K562 (cell line): Measurements from ENCODE around the gene PPFIA1. TPM values are rescaled to one million over a fixed set of nuclear protein-coding genes. Genes with fewer than 3 reads are reported as not detected.

Source experiments
- ATAC-seq: fragments of 200-7000 bp; cut with Tn5 transposase; 3 replicates; pipeline ENCODE4 v1.9.1; 2020; ENCODE audit warnings: moderate library complexity
- BruUV-seq: library from RNA; stranded (reverse); fragments of 400-500 nt; replicated peaks from 2 replicates; lab custom pipeline; 2021; lab: Mats Ljungman, UMichigan
- CTCF ChIA-PET: fragments of 300-600 bp; formaldehyde crosslinking; extraction: SDS; loops from one replicate; lab custom pipeline; 2021; ENCODE audit warnings: low intra/inter-chr PET ratio; lab: Yijun Ruan, JAX
- POLR2A ChIA-PET: fragments of 300-600, 350-650 bp; sonication (Branson Sonifier 250); formaldehyde crosslinking; extraction: SDS; loops from one replicate; lab custom pipeline; 2021; ENCODE audit warnings: antibody characterized with exemption, inconsistent platforms; lab: Yijun Ruan, JAX
- DNase-seq, 4 experiments: peaks; one replicate each; pipeline versions ENCODE4 v3.0.0 to v3.0.0-alpha.2; 2011 to 2018; ENCODE audit warnings: low spot score in 3 of 4, mixed read lengths in 3 of 4; ENCODE audit errors: extremely low read depth in 1 of 4
- FAIRE-seq: peaks from 2 replicates; lab custom pipeline; 2011; peaks lifted over from hg19 to GRCh38; lab: Jason Lieb, UNC
- H2AFZ ChIP-seq: 2 replicates; pipeline ENCODE4 v1.6.0; 2011; ENCODE audit warnings: low read depth, low read length, control low read depth, inconsistent platforms
- H3K27ac ChIP-seq: fragments of 200-600 bp; 3 replicates; pipeline ENCODE4 v1.8.0; 2011; ENCODE audit warnings: low read depth, mild to moderate bottlenecking, control low read depth, inconsistent platforms, low read length, moderate library complexity, mixed read lengths; ENCODE audit errors: extremely low read depth
- H3K27me3 ChIP-seq, 2 experiments: fragments of 300-600 bp in 1 of 2; 2 replicates in 1 of 2; 3 replicates in 1 of 2; pipeline versions ENCODE4 v1.6.0 to v1.8.0; 2011; ENCODE audit warnings: inconsistent platforms in 2 of 2, low read length in 2 of 2, mild to moderate bottlenecking in 1 of 2, mixed read lengths in 1 of 2, moderate library complexity in 1 of 2; ENCODE audit not compliant: control insufficient read depth in 2 of 2, insufficient read depth in 2 of 2
- H3K36me3 ChIP-seq: fragments of 300-600 bp; 3 replicates; pipeline ENCODE4 v1.8.0; 2011; ENCODE audit warnings: mild to moderate bottlenecking, low read length, inconsistent platforms; ENCODE audit not compliant: control insufficient read depth, insufficient read depth
- H3K4me1 ChIP-seq, 2 experiments: fragments of 200-600 bp in 1 of 2; replicated peaks in 1 of 2; 2 replicates in 1 of 2; 3 replicates in 1 of 2; pipeline versions ENCODE4 v1.5.1 to v1.8.0; 2011; ENCODE audit warnings: inconsistent platforms in 2 of 2, low read length in 2 of 2, mild to moderate bottlenecking in 1 of 2, mixed read lengths in 1 of 2, moderate library complexity in 1 of 2; ENCODE audit not compliant: control insufficient read depth in 2 of 2, insufficient read depth in 2 of 2
- H3K4me2 ChIP-seq: 2 replicates; pipeline ENCODE4 v1.6.1; 2011; ENCODE audit warnings: low read length, control low read depth, inconsistent platforms, mixed read lengths; ENCODE audit not compliant: insufficient read depth
- H3K4me3 ChIP-seq: fragments of 200-600 bp; sonication (generic), shearing (Covaris generic); 2 replicates; pipeline ENCODE4 v1.5.1; 2016; ENCODE audit warnings: control low read depth, inconsistent platforms
- H3K79me2 ChIP-seq: fragments of 200-600 bp; 3 replicates; pipeline ENCODE4 v1.8.0; 2011; ENCODE audit warnings: low read length, inconsistent platforms; ENCODE audit not compliant: control insufficient read depth, insufficient read depth
- H3K9ac ChIP-seq, 2 experiments: 2 replicates each; pipeline versions ENCODE4 v1.6.0 to v1.6.1; 2011; ENCODE audit warnings: low read depth in 2 of 2, low read length in 2 of 2, control low read depth in 1 of 2, inconsistent platforms in 1 of 2, mild to moderate bottlenecking in 1 of 2, mixed read lengths in 1 of 2; ENCODE audit not compliant: insufficient read depth in 1 of 2
- H3K9me1 ChIP-seq: one replicate; pipeline ENCODE4 v1.6.0; 2011; ENCODE audit warnings: inconsistent platforms, mild to moderate bottlenecking, low read length, moderate library complexity; ENCODE audit not compliant: control insufficient read depth, insufficient read depth
- H3K9me3 ChIP-seq: replicated peaks from 2 replicates; pipeline ENCODE4 v1.5.1; 2011; ENCODE audit warnings: low read depth, low read length, inconsistent platforms; ENCODE audit not compliant: control insufficient read depth, insufficient read depth
- H4K20me1 ChIP-seq: replicated peaks from 2 replicates; pipeline ENCODE4 v1.6.1; 2011; ENCODE audit warnings: low read length, inconsistent platforms, mixed read lengths; ENCODE audit not compliant: control insufficient read depth, insufficient read depth
- MLX ChIP-seq, 2 experiments: fragments of 450-650 bp in 1 of 2; sonication (generic) in 1 of 2; formaldehyde crosslinking; conservative IDR thresholded peaks; 2 replicates each; pipeline versions ENCODE4 v1.4.0 to v1.8.1; 2020 to 2022; ENCODE audit warnings: mild to moderate bottlenecking in 1 of 2, missing genetic modification reagents in 1 of 2
- TAF15 ChIP-seq: fragments of 200-400 bp; formaldehyde crosslinking; IDR thresholded peaks from 2 replicates; pipeline ENCODE4 v1.6.1; 2017; ENCODE audit warnings: mild to moderate bottlenecking, low read depth, low read length, moderate library complexity
- TCF15 ChIP-seq: fragments of 250-450 bp; sonication (Bioruptor Pico); IDR thresholded peaks from 2 replicates; pipeline ENCODE4 v1.8.0; 2022; ENCODE audit warnings: moderate library complexity, mild to moderate bottlenecking, inconsistent platforms
- ZFP91 ChIP-seq: sonication (generic); formaldehyde crosslinking; IDR thresholded peaks from 2 replicates; pipeline ENCODE4 v1.8.0; 2022; ENCODE audit warnings: mild to moderate bottlenecking, missing genetic modification reagents
- ZNF140 ChIP-seq: fragments of 250-450 bp; sonication (Bioruptor Pico); IDR thresholded peaks from 2 replicates; pipeline ENCODE4 v1.8.0; 2021; ENCODE audit warnings: moderate library complexity, mild to moderate bottlenecking, inconsistent platforms
- ZNF354B ChIP-seq: fragments of 250-450 bp; sonication (Bioruptor Pico); IDR thresholded peaks from 2 replicates; pipeline ENCODE4 v1.4.0; 2020
- WGBS: fragments of 100-300 bp; shearing (Covaris generic); methylation state at CpG from one replicate; pipeline ENCODE4 v1.1.6; 2016; ENCODE audit warnings: low coverage, mixed read lengths; ENCODE audit not compliant: insufficient coverage; ENCODE audit errors: missing lambda C conversion rate; 5-methylcytosine and 5-hydroxymethylcytosine counted together
- in situ Hi-C: fragments of 300-500 bp; cut with MboI; formaldehyde crosslinking; loops from 4 replicates; pipeline ENCODE4 v1.15.0; 2018; ENCODE audit warnings: inconsistent platforms, mixed read lengths
- intact Hi-C: fragments of 100-400 bp; cut with micrococcal nuclease; formaldehyde crosslinking; loops from 2 replicates; pipeline ENCODE4 v1.14.2; 2022
- polyA plus RNA-seq, 8 experiments: library from polyadenylated mRNA; depleted of rRNA in 4 of 8; stranded (reverse) in 5 of 8; unstranded in 3 of 8; fragments of >200 nt; fragmentation: Nextera tagmentation in 2 of 8; fragmentation: Illumina TruSeq in 1 of 8; extraction: Ambion mirVana in 2 of 8; extraction: Trizol in 1 of 8; gene quantifications; 2 replicates each; pipeline versions ENCODE4 v1.2.1 to v1.2.3, GENCODE V29; 2011 to 2014; ENCODE audit warnings: inconsistent platforms in 1 of 8, missing spikeins in 1 of 8
- total RNA-seq, 7 experiments: library from RNA; depleted of rRNA in 6 of 7; stranded (reverse); fragments of >200 nt in 6 of 7; fragmentation: Illumina TruSeq in 2 of 7; extraction: Trizol in 2 of 7; gene quantifications; 2 replicates each; pipeline versions ENCODE4 v1.2.1 to v1.2.3, GENCODE V29; 2011 to 2021; ENCODE audit warnings: low replicate concordance in 1 of 7

Gene PPFIA1
- total and polyA plus RNA-seq, 9 of the 15 experiments (the other 6 are each of a cell fraction or from before 2014, with no cell fraction given) = 9.9 to 41.5 (median 28.5) TPM

- peaks cover 94% of the 10 kb centered on the region for H3K36me3 ChIP-seq
- ChIA-PET CTCF (no interaction called here), POLR2A (interaction anchor here (1.2 kb wide), 1 partner anchor 52 kb away, joined by 3 read pairs; no protein-coding TSS in a partner anchor)
- H3K79me2 ChIP-seq = no peaks in the 10 kb centered on the region
- intact Hi-C loops = no loop called here
- DNase-seq (no peak), FAIRE-seq (no peak), ATAC-seq (no peak)
- no peak overlapping the region for H2AFZ ChIP-seq
- H3K4me2 ChIP-seq = no peak overlapping the region
- H3K27me3 ChIP-seq = no peaks in the 10 kb centered on the region
- H3K9ac ChIP-seq = peak overlapping the region in 1 of 2 experiments; percentile 79; a peak in 2 of 4 replicates
- 99% methylated on average over 15 of the region's 16 CpGs for WGBS
- TF ChIP-seq MLX (CRISPR knock-in tag; conservative IDR thresholded peaks at IDR 0.05) = no peak
- no peak for TF ChIP-seq ZFP91 (CRISPR knock-in tag)
- no peak for TF ChIP-seq ZNF140
- TF ChIP-seq TAF15 = no peak
- no peak for TF ChIP-seq TCF15 (CRISPR knock-in tag)
- no peak for TF ChIP-seq ZNF354B (CRISPR knock-in tag)
- peaks cover 5 to 15% of the 10 kb centered on the region in 2 experiments; a peak in 4 of 5 replicates for H3K4me1 ChIP-seq
- no peaks in the 10 kb centered on the region for H3K9me3 ChIP-seq
- H3K4me3 ChIP-seq = no peak overlapping the region
- H3K9me1 ChIP-seq = no peaks in the 10 kb centered on the region
- H3K27ac ChIP-seq = no peak overlapping the region
- in situ Hi-C loops = no loop called here
- no peaks in the 10 kb centered on the region for H4K20me1 ChIP-seq
- no TSS peak for BruUV-seq
Observed at GRCh38 chr11:70334351-70334995, 64.0 kb downstream of the PPFIA1 start.
